ENCODE data around the gene RBBP8NL.

DNA sequence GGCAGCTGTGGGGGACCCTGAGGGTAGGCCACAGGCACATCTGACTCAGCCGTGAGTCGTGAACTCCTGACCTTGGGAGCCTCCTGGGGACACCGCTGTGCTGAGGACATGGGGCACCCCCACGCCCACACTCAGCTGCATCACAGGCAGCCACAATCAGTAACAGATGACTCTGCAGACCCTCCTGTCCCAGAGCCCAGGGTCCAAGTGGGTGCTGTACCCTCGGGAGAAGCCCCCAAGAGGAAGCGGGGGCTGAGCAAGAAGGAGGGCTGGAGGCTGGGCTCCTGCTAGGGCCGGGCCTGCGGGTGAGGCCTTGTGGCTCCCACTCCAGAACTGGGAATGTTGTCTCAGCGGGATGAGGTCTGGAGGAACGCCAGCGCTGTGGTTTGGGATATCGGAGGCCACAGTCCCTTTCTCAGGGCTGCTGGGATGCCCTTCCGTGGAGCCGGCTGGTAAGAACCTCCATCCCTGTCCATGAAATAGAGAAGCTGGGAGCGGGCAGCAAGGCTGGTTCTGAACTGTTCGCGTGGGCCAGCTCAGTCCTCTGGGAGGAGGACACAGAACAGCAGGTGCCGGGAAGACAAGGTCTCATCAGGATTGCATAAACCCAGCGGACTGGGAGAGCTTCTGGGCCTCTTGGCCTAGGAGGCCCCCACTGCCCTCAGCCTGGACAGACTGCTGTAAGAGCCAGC, 57.1 kb downstream of the RBBP8NL start:
- TF ChIP-seq, protein P1, sequence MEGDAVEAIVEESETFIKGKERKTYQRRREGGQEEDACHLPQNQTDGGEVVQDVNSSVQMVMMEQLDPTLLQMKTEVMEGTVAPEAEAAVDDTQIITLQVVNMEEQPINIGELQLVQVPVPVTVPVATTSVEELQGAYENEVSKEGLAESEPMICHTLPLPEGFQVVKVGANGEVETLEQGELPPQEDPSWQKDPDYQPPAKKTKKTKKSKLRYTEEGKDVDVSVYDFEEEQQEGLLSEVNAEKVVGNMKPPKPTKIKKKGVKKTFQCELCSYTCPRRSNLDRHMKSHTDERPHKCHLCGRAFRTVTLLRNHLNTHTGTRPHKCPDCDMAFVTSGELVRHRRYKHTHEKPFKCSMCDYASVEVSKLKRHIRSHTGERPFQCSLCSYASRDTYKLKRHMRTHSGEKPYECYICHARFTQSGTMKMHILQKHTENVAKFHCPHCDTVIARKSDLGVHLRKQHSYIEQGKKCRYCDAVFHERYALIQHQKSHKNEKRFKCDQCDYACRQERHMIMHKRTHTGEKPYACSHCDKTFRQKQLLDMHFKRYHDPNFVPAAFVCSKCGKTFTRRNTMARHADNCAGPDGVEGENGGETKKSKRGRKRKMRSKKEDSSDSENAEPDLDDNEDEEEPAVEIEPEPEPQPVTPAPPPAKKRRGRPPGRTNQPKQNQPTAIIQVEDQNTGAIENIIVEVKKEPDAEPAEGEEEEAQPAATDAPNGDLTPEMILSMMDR (conservative IDR thresholded peaks at IDR 0.05 in 1 of 2, IDR thresholded peaks at IDR 0.05 in 1 of 2; ENCODE audit: low read depth in 1 of 2, low read length in 2 of 2), result no peak
- TF ChIP-seq EZH2 (IDR thresholded peaks at IDR 0.05; ENCODE audit: low read length, missing control alignments), result no peak

Data from fibroblast of lung (primary cell).